Endodermal cell (in vitro differentiated cells): ENCODE results near the gene ATP11B. TPM values are rescaled to one million over a fixed set of nuclear protein-coding genes. Genes with fewer than 3 reads are reported as not detected.

Source experiments
- DNase-seq: peaks from one replicate; pipeline ENCODE4 v3.0.0-alpha.2; 2017
- H3K27ac ChIP-seq: 2 replicates; pipeline ENCODE4 v1.5.1; 2013; ENCODE audit warnings: mild to moderate bottlenecking, low read depth, low read length, moderate library complexity
- H3K27me3 ChIP-seq: 2 replicates; pipeline ENCODE4 v1.6.1; 2013; ENCODE audit warnings: mild to moderate bottlenecking, low read length, moderate library complexity; ENCODE audit not compliant: insufficient read depth, control insufficient read depth, poor library complexity, severe bottlenecking
- H3K36me3 ChIP-seq: 2 replicates; pipeline ENCODE4 v1.7.0; 2013; ENCODE audit warnings: mild to moderate bottlenecking, low read length, moderate library complexity; ENCODE audit not compliant: control insufficient read depth, insufficient read depth
- H3K4me1 ChIP-seq: one replicate; pipeline ENCODE4 v1.7.0; 2013; ENCODE audit warnings: low read length; ENCODE audit not compliant: control insufficient read depth, insufficient read depth
- H3K4me3 ChIP-seq: 2 replicates; pipeline ENCODE4 v1.5.1; 2013; ENCODE audit warnings: mild to moderate bottlenecking, low read length, moderate library complexity
- H3K9ac ChIP-seq: 2 replicates; pipeline ENCODE4 v1.6.1; 2013; ENCODE audit warnings: mild to moderate bottlenecking, low read length, moderate library complexity; ENCODE audit not compliant: poor library complexity, severe bottlenecking; ENCODE audit errors: extremely low read depth
- H3K9me3 ChIP-seq: 2 replicates; pipeline ENCODE4 v1.6.1; 2013; ENCODE audit warnings: mild to moderate bottlenecking, low read length, moderate library complexity; ENCODE audit not compliant: control insufficient read depth
- H3K27ac Mint-ChIP-seq: 2 replicates; pipeline ENCODE4 v1.8.0; 2020; ENCODE audit warnings: mixed read lengths
- H3K27me3 Mint-ChIP-seq: 2 replicates; pipeline ENCODE4 v1.8.0; 2021; ENCODE audit warnings: mild to moderate bottlenecking, mixed read lengths; ENCODE audit not compliant: insufficient read depth
- H3K36me3 Mint-ChIP-seq: 2 replicates; pipeline ENCODE4 v1.8.0; 2020; ENCODE audit warnings: low read depth, mixed read lengths
- H3K4me1 Mint-ChIP-seq: 2 replicates; pipeline ENCODE4 v1.8.0; 2020; ENCODE audit warnings: mixed read lengths
- H3K4me3 Mint-ChIP-seq: 2 replicates; pipeline ENCODE4 v1.8.0; 2020; ENCODE audit warnings: mild to moderate bottlenecking, moderate library complexity, mixed read lengths
- H3K9me3 Mint-ChIP-seq: 2 replicates; pipeline ENCODE4 v1.8.0; 2020; ENCODE audit warnings: mild to moderate bottlenecking, mixed read lengths
- WGBS, 2 experiments: methylation state at CpG; one replicate each; pipeline versions ENCODE4 v1.1.5 to v1.1.7; 2013; ENCODE audit warnings: missing lambda C conversion rate in 2 of 2, mixed read lengths in 1 of 2; ENCODE audit not compliant: insufficient coverage in 1 of 2, insufficient read length in 1 of 2; 5-methylcytosine and 5-hydroxymethylcytosine counted together
- total RNA-seq, 2 donors: library from RNA; stranded (reverse); fragmentation: NEBNext Ultra II Directional in 1 of 2; extraction: Animal tissue kit (Norgen Biotek cat#: 25700) in 1 of 2; gene quantifications; 2 replicates in 1 of 2; 3 replicates in 1 of 2; pipeline ENCODE4 v1.2.1, GENCODE V29; 2021
- TF ChIP-seq, protein P1 (sequence below): fragments of 200-600 bp; sonication (generic); conservative IDR thresholded peaks from 2 replicates; pipeline ENCODE4 v1.5.0; 2021; ENCODE audit warnings: antibody characterized with exemption, mild to moderate bottlenecking

ATP11B gene
- total RNA-seq, 2 donors from 2014 or later = 23.6 to 27.8 TPM

DNA sequence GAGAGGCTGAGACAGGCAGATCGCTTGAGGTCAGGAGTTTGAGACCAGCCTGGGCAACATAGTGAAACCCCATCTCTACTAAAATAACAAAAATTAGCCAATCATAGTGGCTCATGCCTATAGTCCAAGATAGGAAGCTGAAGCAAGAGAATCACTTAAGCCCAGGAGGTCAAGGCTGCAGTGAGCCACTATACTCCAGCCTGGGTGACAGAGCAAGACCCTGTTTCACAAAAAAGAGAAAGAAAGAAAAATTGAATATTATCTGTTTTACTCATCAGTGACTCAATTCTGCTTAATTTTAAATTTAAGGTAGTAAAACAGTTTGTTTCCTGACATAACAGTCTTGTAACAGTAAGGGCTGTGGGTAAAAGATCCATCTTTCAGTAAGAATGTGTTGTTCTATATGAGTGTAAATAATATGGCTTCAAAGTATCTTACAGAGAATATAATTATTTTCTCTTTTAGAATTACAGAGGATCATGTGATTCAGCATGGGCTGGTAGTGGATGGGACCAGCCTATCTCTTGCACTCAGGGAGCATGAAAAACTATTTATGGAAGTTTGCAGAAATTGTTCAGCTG, 85.8 kb downstream of the ATP11B start:
- no peak overlapping the region for H3K27ac Mint-ChIP-seq
- no peak overlapping the region for H3K4me3 Mint-ChIP-seq
- H3K27me3 ChIP-seq = no peaks in the 10 kb centered on the region
- TF ChIP-seq, protein P1, sequence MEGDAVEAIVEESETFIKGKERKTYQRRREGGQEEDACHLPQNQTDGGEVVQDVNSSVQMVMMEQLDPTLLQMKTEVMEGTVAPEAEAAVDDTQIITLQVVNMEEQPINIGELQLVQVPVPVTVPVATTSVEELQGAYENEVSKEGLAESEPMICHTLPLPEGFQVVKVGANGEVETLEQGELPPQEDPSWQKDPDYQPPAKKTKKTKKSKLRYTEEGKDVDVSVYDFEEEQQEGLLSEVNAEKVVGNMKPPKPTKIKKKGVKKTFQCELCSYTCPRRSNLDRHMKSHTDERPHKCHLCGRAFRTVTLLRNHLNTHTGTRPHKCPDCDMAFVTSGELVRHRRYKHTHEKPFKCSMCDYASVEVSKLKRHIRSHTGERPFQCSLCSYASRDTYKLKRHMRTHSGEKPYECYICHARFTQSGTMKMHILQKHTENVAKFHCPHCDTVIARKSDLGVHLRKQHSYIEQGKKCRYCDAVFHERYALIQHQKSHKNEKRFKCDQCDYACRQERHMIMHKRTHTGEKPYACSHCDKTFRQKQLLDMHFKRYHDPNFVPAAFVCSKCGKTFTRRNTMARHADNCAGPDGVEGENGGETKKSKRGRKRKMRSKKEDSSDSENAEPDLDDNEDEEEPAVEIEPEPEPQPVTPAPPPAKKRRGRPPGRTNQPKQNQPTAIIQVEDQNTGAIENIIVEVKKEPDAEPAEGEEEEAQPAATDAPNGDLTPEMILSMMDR = no peak
- H3K27me3 Mint-ChIP-seq = no peaks in the 10 kb centered on the region
- H3K9me3 ChIP-seq = no peaks in the 10 kb centered on the region
- H3K4me1 ChIP-seq = no peaks in the 10 kb centered on the region
- no peak overlapping the region for H3K4me3 ChIP-seq
- H3K36me3 ChIP-seq = peaks cover 32% of the 10 kb centered on the region
- DNase-seq = no peak
- no peak overlapping the region for H3K9ac ChIP-seq
- H3K9me3 Mint-ChIP-seq = no peaks in the 10 kb centered on the region
- 86 to 97% methylated on average over 1 of the region's 1 CpG for WGBS, 2 experiments
- H3K27ac ChIP-seq = no peak overlapping the region
- H3K4me1 Mint-ChIP-seq = no peaks in the 10 kb centered on the region
- peaks cover 6% of the 10 kb centered on the region for H3K36me3 Mint-ChIP-seq

DNA sequence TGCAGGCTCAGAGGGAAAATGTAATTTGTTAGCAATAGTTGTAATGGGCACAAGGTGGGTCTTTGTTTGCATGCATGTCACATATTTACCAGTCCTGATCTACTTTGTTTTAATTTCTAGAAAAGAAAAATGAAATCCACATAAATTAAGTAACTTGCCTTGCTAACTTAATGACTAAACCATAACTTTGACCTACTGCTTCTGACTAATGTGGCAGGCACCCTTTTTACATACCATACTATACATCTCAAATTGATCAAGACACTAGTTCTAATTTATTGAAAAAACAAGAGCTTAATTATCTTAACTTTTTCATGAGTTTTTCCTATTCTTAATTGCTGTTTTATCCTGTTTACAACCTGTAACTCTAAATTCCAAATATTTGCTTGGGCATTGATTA, 93.2 kb downstream of the ATP11B start:
- Histone ChIP-seq H3K9ac (no peak overlapping the region), H3K36me3 (peaks cover 23% of the 10 kb centered on the region), H3K27me3 (no peaks in the 10 kb centered on the region), H3K27ac (no peak overlapping the region), H3K4me1 (no peaks in the 10 kb centered on the region), H3K4me3 (no peak overlapping the region), H3K9me3 (no peaks in the 10 kb centered on the region)
- Mint-ChIP-seq H3K36me3 (peaks cover 2% of the 10 kb centered on the region), H3K9me3 (no peaks in the 10 kb centered on the region), H3K4me3 (no peak overlapping the region), H3K27ac (no peak overlapping the region), H3K27me3 (no peaks in the 10 kb centered on the region), H3K4me1 (peaks cover 3% of the 10 kb centered on the region)
- DNase-seq = no peak
- TF ChIP-seq, protein P1 = no peak

DNA sequence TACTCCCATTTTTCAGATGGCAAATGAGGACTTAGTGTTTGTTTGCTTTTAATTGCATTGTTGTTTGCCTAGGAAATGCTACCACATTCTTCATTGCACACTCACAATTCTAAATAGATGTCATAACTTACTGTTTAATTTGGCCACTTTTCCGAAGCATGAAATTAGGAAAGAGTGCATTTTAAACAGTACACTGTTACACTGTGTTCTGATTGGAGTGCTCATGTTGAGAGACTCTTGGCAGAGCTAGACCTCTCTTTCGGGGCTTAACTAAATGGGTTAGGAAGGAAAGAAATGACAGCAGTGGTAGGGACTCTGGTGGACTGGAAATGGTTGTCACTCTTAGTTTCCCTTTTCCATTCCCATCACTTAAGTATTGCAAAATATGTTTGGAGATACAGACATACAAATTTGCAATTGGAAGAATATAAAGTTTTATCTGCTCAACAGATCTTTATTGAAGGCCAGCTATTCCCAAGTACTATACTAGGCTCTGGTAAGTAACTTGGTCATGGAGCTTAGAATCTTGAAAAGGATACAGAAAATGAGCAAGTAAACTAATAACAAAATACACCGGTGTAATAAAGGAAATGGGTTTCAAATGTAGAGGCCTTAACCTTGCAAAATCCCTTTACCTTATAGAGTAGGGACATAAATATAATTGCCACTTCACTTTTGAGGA, 96.8 kb downstream of the ATP11B start:
- Mint-ChIP-seq H3K9me3 (no peaks in the 10 kb centered on the region), H3K4me3 (no peak overlapping the region), H3K27me3 (no peaks in the 10 kb centered on the region), H3K27ac (no peak overlapping the region), H3K4me1 (peaks cover 3% of the 10 kb centered on the region), H3K36me3 (no peaks in the 10 kb centered on the region)
- H3K27me3 ChIP-seq = no peaks in the 10 kb centered on the region
- DNase-seq = no peak
- H3K9me3 ChIP-seq = no peaks in the 10 kb centered on the region
- no peaks in the 10 kb centered on the region for H3K4me1 ChIP-seq
- 93 to 96% methylated on average over 2 to 3 of the region's 3 CpGs for WGBS, 2 experiments
- H3K27ac ChIP-seq = no peak overlapping the region
- no peak overlapping the region for H3K9ac ChIP-seq
- peaks cover 20% of the 10 kb centered on the region for H3K36me3 ChIP-seq
- TF ChIP-seq, protein P1 = no peak
- H3K4me3 ChIP-seq = no peak overlapping the region
